HEK293 (cell line): ENCODE measurements around the gene SLC39A12.

Source experiments
- ZBTB7A ChIP-seq: fragments of 450-650 bp; formaldehyde crosslinking; IDR thresholded peaks from 2 replicates; pipeline ENCODE4 v1.5.1; 2016; ENCODE audit warnings: low read depth, missing biosample characterization, missing genetic modification characterization
- TF ChIP-seq, protein P1 (sequence below): fragments of 450-650 bp; formaldehyde crosslinking; IDR thresholded peaks from 2 replicates; pipeline ENCODE4 v1.5.1; 2016; ENCODE audit warnings: missing biosample characterization, missing genetic modification characterization

DNA sequence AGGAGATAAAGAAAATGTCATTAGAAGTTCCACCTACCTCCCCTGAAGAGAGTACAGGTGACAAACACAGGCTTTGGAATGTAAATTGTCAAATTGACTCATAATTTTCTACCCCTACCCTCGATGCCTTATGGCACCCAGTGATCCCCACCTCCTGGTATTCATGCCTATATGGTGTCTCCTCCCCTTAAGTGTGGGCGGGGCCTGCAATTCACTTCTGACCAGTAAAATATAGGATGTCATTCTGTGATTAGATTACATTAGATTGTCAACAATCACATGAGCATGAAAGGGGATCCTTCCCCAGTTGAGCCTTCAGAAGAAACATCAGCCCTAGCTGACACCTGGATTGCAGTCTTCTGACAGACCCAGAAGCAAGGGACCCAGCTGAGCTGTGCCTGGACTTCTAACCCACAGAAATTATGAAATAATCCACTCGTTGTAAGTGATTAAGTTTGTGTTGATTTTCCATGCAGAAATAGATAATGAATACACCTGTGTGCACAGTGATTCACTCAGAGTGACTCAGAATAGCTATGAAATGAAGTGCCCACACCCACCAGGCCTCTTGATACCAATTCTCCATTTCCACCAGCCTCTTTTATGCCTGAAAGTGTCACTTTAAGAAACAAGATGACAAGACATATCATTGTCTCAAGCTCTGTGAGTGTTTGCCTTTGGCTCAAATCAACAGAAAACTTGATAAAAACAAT, 8.5 kb upstream of the SLC39A12 start:
- TF ChIP-seq, protein P1, sequence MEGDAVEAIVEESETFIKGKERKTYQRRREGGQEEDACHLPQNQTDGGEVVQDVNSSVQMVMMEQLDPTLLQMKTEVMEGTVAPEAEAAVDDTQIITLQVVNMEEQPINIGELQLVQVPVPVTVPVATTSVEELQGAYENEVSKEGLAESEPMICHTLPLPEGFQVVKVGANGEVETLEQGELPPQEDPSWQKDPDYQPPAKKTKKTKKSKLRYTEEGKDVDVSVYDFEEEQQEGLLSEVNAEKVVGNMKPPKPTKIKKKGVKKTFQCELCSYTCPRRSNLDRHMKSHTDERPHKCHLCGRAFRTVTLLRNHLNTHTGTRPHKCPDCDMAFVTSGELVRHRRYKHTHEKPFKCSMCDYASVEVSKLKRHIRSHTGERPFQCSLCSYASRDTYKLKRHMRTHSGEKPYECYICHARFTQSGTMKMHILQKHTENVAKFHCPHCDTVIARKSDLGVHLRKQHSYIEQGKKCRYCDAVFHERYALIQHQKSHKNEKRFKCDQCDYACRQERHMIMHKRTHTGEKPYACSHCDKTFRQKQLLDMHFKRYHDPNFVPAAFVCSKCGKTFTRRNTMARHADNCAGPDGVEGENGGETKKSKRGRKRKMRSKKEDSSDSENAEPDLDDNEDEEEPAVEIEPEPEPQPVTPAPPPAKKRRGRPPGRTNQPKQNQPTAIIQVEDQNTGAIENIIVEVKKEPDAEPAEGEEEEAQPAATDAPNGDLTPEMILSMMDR = no peak
- no peak for TF ChIP-seq ZBTB7A (tag by site-specific recombination)
